Activated T-cell treated with anti-CD3 and anti-CD28 coated beads for 1 hour (primary cell): ENCODE results near the gene NFYC.

Source experiments
- DNase-seq: peaks from one replicate; pipeline ENCODE4 v3.0.0-alpha.2; 2020; ENCODE audit warnings: low read depth

The NFYC gene

DNA sequence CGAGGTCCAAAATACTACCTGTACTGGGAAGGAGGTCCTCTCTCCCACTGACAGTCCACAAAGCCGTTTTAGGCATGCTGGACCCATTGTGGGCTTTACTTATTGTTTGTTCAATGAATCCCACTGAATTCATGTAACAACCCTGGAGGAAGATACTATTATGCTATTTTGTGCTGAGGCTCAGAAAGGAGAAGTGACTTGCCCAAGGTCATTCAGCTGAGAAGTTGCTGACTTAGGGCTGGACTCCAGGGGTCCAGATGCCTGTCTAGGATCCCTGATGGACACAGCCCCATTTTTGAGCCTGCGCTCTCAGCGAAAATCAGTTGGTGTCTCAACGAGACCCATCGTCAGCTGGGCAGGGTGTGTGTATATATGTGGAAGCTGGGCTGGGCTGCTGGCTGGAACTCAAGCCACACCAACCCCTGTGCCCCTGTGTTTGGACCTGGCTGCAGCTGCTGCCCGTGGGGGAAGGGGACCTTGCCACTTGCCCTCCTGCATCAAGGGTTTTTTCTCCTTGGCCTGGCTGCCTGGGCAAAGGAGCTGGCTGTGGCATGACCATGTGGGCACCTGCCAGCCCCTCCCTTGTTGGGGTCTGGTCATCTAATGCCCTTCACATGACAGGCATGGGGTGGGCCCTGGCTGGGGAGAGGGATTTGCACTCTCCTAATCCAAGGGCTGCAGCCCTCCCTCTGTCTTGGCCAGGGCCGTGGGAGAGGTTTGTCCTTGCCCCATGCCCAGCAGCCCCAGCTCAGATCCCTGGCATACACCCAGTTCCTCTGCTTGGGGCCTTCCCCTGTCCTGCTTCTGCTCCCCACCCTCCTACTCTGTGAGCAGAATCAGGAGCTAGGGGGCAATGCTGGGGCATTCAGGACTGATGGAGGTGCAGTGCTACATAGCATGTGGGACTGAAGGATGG, 107.1 kb downstream of the NFYC start:
- DNase-seq = no peak

DNA sequence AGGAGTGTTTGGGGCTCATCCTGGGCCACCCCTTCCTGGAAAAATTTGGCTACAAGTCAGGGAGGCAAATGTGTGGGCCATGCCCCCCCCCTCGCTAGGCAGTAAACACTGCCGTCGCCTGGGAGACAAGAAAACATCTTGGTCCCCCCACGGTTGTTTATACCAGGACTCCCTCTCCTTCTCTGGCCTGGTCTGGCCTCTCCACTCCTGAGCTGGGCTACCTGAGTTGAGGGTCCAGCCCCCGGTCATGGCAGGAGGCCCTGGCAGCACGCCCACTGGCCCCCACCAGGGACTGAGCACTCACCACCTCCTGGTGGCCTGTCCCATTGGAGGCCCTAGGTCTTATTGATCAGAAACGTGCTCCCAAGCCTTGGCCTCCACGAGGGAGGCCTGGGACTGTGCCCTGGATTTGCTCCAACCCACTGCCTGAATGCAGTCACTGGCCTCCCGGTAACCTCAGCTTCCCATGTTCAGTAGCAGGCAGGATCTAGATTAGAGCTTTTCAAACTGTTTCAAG, 107.9 kb downstream of the NFYC start:
- no peak for DNase-seq

DNA sequence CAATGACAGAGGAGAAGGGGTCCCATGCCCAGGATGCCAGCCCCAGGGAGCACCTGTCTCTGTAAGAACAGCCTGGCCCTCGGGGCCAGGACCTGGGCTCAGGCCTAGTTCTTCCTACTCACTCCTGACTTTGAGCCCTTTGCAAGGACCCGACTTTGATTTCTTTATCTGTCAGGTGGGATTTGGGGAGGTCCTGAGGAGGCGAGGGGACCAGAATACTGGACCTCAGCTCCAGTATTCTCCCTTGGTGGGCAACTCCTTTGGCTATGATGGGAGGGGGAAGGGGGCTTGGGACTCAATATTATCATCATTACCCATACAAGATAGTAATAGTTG, 110.2 kb downstream of the NFYC start:
- DNase-seq = no peak

DNA sequence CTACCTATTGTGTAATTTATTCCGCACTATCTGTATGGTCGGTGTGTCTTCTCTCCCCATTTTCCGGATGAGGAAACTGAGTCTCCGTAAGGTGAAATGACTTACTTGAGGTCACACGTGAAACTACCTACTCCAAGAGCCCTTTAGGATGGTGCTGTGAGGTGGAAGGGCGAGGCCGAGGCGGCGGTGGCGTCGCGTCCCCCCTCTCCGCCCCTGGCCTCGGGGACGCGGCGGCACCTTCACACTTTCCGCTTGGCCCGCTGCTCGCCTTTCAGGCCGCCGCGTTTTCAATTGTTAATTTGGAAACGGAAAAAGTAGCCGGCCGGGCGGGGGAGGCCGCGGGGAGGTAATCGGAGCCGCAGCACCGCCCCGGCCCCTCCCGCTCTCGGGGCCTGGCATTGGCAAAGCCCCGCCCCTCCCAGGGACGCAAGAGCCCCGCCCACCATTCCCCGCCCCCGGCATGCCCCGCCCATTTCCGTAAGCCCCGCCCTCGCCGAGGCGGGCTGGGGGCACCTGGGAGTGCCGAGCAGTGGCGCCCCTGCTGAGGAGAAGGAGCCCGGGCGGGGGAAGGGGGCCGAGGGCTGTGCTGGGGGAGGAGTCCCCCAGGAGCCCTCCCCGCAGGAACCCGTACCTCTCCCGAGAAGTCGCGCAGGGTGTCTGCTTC, 110.7 kb downstream of the NFYC start:
- DNase-seq = peak; percentile 82

DNA sequence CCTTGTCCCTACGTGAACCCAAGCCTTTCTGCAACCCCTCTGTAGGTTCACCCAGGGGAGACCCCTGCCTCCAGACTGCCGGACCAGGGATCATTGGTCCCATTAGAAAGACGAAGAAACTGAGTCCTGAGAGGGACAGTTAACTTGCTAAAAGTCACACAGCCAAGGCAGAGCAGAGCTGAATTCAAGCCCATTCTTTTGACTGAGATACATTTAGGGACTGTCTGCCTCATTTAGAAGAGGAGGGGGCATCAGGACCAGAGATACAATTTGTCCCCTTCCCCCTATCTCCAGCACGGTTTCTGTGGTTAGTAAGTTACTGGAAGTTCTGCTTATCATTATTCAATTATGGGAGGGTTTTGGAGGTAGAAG, 111.2 kb downstream of the NFYC start:
- DNase-seq = no peak

DNA sequence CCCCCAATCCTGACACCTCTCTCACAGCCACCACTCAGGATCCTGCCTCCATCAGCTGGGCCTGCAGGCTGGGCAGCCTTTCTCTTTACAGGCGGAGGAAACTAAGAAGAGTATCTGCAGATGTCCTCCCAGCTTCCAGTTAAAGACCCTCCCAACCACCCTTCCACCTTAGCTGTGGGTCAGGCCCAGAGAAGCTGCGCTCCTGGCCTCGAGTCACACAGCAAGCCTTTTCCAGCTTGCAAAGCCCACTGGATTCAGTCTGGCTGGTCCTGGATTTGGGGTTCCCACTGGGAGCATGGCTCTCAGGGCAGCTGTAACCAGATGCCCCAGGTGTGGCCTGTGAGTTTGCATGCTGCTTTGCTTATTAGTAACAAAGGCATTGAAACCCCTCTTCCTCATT, 111.9 kb downstream of the NFYC start:
- DNase-seq = no peak

DNA sequence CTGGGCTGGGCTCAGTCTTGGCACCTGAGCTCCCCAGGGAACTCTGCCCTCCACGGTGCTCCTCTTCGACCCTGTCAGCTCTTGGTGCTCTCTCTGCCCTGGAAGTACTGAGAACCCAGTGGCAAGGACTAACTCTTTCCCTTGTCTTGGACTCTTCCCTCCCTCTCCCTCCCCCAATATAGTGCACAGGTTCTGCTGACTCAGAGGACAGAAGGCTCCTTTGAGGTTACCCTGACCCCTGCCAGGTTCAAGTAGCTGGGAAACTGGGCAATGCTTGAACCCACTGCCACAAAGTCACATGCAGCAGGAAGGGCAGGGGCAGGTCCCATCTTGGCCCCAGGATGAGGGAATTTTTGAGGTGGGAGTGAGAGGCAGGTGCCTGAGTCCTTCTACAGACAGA, 112.4 kb downstream of the NFYC start:
- no peak for DNase-seq

DNA sequence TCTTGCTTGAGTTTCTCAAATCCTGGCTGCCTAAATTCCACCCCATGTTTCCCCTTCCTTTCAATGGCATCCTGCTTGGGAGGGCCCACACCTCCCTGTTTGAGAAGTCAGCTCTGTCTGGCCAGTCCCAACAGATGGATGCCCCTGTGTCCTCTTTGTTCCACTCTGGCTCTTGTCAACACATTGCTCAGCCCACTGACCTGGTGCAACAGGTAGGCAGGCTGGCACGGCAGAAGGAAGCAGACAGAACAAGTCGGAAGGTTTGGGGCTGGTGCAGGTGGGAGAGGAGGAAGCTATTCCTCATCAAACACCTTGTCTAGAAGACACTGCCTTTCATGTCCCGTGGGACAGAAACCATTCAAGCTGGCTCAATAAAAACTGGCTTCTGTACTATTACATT, 114.7 kb downstream of the NFYC start:
- DNase-seq = no peak

DNA sequence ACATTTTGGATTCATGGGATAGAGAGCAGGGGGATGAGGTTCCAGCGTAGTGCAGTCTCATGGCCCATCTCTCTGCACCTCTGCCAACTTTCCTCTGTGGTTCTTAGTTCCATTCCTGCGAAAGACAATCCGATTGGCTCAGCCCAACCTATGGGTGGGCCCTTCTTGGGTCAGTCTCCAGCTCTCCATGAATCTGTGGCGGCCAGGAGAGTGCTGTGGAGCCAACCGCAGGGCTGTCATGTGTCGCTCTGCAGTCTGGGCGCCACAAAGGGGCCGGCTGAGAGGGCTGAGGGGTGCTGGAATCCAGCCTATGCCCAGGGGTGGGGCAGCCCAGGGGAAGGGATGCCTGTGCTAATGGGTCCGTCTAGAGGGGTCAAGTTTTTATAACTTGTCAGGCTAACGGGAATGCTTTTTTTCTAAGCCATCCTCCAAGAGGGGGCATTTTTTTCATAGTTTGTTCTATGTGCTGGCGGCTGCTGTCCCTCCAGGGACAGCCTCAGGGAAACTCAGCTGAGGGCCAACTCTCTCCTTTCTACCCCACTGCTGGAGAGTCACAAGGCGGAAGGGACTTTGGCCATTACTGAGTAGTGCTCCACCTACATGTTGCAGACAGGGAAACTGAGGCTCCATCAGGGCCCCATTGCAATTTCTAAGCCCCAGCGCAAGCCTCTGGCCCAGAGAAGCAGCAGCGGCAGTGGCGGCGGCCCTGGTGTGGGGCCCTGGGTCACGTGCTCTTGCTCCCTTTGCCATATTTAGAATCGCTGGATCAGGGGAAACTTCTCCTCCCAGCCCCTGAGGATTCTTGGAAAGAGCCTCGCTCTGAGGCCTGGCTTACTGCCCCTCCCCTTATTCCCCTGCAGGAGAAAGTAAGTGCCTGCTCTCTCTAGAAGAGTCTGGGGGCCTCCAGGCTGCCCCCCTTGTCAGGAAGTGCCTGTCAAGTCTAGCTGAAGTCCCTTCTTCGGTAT, 115.5 kb downstream of the NFYC start:
- no peak for DNase-seq

DNA sequence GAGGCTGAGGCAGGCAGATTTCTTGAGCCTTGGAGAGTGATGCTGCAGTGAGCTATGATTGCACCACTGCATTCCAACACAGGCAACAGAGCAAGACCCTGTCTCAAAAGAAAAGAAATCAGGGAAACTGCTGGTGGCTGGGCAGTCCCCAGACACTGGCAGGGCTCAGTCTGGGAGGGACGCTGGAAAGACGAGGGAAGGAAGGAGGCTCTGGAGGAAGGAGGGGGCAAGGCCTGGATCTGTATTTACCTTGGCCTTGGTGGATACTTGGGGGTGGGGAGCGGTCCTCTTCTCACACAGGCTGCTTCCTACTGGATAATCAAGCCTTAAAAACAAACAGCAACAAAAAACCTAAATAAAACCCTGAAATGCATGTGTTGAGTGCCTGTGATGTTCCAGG, 116.5 kb downstream of the NFYC start:
- no peak for DNase-seq

DNA sequence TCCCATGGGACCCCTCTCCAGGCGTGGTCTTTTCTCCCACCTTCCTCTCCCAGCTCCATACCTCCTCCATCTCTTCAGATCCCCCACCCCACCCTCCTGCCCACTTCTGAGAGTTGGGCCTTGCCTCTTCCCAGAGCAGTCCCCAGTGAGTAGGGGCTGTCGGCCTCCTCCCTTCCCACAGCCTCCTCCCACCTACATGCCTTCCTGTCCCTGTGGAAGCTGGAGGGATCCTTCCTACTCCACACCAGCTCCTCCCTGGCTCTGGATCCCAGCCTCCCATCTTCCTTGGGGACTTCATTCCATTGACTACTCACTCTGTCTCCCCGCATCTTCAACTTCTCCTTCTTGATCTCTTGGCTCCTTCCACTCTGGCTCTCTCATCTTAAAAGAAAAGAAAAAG, 116.9 kb downstream of the NFYC start:
- DNase-seq = no peak

DNA sequence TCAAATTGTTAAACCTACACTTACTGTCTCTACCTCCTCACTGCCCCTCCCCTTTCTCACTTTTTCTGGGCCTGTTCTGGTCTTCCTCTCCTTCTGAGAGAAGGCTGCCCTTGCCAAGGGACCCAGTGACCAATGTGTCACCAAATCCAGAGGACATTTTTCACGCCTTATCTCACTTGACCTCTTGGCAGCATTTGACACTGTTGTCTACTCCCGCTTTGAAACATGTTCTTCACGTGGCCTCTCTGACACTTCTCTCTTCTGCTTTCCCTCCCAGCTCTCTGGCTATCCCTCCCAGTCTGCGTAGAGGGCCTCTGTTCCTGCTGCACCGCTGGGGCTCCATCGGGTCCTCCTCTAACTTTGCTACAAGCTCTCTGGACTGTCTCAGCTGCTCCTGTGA, 117.4 kb downstream of the NFYC start:
- DNase-seq = no peak

DNA sequence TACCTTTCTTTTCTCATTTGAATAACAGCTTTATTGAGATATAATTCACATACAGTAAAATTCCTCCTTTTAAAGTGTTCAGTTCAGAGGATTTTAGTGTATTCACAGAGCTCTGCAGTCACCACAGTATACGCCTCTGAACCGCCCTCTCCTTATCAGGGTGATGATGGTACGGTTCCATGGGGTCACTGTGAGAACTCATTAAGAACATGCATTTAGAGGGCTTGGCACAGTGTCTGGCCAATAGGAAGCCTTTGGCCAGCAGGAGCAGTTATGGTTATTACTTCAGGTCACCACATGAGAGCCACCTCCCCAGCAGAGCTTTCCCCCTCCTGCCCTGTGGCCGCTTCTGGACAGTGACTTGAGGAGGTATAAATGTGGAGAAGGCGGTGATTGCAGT, 119.4 kb downstream of the NFYC start:
- no peak for DNase-seq

DNA sequence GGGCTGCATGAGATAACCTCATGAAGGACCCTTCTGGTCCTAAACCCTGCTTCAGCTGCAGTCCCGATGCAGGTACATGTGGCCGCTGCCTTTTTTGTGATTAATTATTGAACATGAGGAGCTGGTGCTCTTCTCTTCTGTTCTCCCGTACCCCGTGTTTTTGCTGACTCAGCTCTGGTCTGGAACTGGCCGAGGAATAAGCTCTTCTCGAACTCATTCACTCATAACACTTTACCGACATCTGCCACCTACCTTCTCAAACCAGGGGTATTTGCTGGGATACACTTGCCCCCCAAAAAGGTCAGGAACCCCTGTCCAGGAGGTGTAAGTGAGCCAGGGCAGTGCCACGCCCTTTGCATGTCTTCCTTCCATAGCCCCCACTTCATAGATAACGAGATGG, 123.9 kb downstream of the NFYC start:
- no peak for DNase-seq

DNA sequence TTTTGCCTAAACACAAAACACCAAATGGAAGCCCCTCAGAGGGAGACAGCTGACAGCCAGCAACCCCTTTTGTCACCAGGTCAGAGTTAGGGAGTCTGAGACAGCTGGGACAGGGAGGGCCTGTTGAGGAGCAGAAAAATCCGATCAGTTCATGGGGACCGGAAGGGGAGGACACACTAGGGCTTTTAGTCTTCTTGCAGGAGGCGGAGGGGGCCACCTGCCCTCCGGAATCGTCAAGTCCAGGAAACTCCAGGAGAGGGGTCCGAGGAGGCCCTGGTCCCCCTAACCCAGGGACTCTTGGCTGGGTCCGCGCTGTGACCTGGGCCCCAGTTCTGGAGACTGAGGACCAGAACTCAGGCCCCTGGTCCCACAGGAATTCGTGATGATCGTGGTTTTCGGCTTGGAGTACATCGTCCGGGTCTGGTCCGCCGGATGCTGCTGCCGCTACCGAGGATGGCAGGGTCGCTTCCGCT, 126.3 kb downstream of the NFYC start:
- no peak for DNase-seq

DNA sequence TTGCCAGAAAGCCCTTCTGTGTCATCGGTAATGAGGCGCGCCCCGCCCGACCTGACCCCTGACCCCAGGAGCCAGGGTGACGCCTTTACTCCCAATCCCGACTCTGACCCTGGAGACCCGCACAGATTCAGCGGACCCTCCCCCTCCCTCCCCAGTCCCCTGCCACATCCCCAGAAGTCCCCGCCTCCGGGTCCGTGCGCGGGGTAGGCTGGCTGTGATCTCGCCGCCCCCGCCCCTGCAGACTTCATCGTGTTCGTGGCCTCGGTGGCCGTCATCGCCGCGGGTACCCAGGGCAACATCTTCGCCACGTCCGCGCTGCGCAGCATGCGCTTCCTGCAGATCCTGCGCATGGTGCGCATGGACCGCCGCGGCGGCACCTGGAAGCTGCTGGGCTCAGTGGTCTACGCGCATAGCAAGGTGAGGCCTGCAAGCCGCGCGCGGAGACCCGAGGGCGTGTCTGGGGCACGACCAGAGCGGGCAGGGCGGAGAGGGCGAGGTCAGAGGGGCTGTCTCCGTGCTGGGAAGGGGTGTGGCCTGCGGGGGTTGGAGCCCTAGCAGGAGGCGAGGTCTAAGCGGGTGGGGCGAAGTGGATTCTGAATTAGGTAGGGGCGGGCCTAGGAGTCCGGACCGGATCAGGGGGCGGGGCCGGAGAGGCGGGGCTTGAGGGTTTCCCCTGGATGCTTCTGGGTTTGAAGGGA, 126.9 kb downstream of the NFYC start:
- peak; percentile 83 for DNase-seq

DNA sequence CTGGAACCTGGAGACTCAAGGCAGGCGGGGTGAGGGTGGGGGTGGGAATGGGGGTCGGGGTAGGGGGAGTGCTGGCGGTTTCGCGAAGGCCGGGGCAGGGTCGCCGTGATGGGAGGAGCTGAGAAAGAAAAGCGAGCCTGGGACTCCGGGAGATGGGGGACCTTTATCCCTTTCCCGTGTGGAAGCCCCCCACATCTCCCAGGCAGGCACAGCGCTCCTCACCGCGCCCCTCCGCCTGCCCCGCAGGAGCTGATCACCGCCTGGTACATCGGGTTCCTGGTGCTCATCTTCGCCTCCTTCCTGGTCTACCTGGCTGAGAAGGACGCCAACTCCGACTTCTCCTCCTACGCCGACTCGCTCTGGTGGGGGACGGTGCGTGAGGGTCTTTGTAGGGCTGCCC, 127.6 kb downstream of the NFYC start:
- DNase-seq = no peak

DNA sequence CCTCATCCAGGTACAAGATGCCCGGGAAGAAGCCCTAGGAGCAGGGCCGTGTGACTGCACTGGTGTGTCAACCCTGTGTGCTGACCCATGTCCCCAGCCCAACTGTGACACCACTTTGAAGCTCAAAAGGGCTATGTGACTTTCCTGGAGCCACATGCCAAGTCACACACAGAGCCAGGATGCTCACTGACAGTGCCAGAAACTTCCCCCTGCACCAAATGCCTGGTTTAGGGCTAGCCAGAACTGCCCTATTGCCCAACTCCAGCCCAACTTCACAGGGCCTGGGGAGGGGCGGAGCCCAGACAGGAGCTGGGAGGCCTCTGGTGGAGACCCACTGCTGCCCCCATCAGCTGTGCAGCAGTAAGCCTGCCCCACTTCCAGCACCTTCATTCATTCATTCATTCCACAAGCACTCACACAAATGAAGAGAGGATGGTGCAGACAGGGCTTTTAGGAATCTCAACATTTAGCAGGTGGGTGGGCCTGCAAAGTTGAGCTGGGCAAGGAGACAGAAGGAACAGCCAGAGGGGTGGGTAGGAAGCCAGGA, 128.8 kb downstream of the NFYC start:
- no peak for DNase-seq
